HEK293T (cell line): ENCODE results near the gene STAT5A.
"Not testable (repeated sequence)": the region's sequence is repeated elsewhere in the genome, so short reads cannot be mapped to it uniquely, and the experiment has no call there.

Experiments used
- CTCF ChIA-PET: fragments of 350-600 bp; formaldehyde crosslinking; extraction: SDS; loops from one replicate; lab custom pipeline; 2021; ENCODE audit warnings: antibody characterized with exemption, inconsistent platforms; lab: Yijun Ruan, JAX
- POLR2A ChIA-PET: fragments of 350-600 bp; formaldehyde crosslinking; extraction: SDS; loops from one replicate; lab custom pipeline; 2020; ENCODE audit warnings: antibody characterized with exemption, inconsistent platforms; lab: Yijun Ruan, JAX
- DNase-seq: peaks from one replicate; pipeline ENCODE4 v3.0.0; 2012; ENCODE audit warnings: mixed read lengths; ENCODE audit errors: extremely low spot score
- ARNT ChIP-seq: fragments of 450-650 bp; IDR thresholded peaks from 2 replicates; pipeline ENCODE4 v1.6.1; 2017; ENCODE audit warnings: mild to moderate bottlenecking
- BHLHE40 ChIP-seq: fragments of 450-650 bp; IDR thresholded peaks from 2 replicates; pipeline ENCODE4 v1.6.1; 2016; ENCODE audit warnings: mild to moderate bottlenecking, moderate library complexity, borderline replicate concordance
- CTBP1 ChIP-seq: fragments of 450-650 bp; IDR thresholded peaks from 2 replicates; pipeline ENCODE4 v1.6.1; 2016; ENCODE audit warnings: borderline replicate concordance
- ELF4 ChIP-seq: fragments of 450-650 bp; IDR thresholded peaks from 2 replicates; pipeline ENCODE4 v1.6.1; 2017; ENCODE audit warnings: antibody characterized with exemption
- FOXA1 ChIP-seq: fragments of 450-650 bp; IDR thresholded peaks from 2 replicates; pipeline ENCODE4 v1.6.1; 2016; ENCODE audit warnings: mild to moderate bottlenecking
- FOXK2 ChIP-seq: fragments of 450-650 bp; IDR thresholded peaks from 2 replicates; pipeline ENCODE4 v1.6.1; 2016; ENCODE audit warnings: mild to moderate bottlenecking
- FOXM1 ChIP-seq: fragments of 450-650 bp; IDR thresholded peaks from 2 replicates; pipeline ENCODE4 v1.6.1; 2017; ENCODE audit warnings: mild to moderate bottlenecking, borderline replicate concordance
- HDGF ChIP-seq: fragments of 450-650 bp; IDR thresholded peaks from 2 replicates; pipeline ENCODE4 v1.6.1; 2017; ENCODE audit warnings: antibody characterized with exemption, borderline replicate concordance
- LEF1 ChIP-seq: fragments of 450-650 bp; IDR thresholded peaks from 2 replicates; pipeline ENCODE4 v1.6.1; 2017; ENCODE audit warnings: mild to moderate bottlenecking, borderline replicate concordance
- NFRKB ChIP-seq: fragments of 450-650 bp; IDR thresholded peaks from 2 replicates; pipeline ENCODE4 v1.6.1; 2016; ENCODE audit warnings: mild to moderate bottlenecking, moderate library complexity
- PKNOX1 ChIP-seq: fragments of 450-650 bp; IDR thresholded peaks from 2 replicates; pipeline ENCODE4 v1.6.1; 2016
- SP1 ChIP-seq: fragments of 450-650 bp; IDR thresholded peaks from 2 replicates; pipeline ENCODE4 v1.6.1; 2017
- SUZ12 ChIP-seq: fragments of 450-650 bp; IDR thresholded peaks from 2 replicates; pipeline ENCODE4 v1.6.1; 2016; ENCODE audit warnings: mild to moderate bottlenecking
- TARDBP ChIP-seq: fragments of 450-650 bp; IDR thresholded peaks from 2 replicates; pipeline ENCODE4 v1.6.1; 2016
- ZNF384 ChIP-seq: fragments of 450-650 bp; IDR thresholded peaks from 2 replicates; pipeline ENCODE4 v1.6.1; 2016

STAT5A gene

GRCh38 chr17:42359133-42359532, 70.8 kb downstream of the STAT5A start:
- DNase-seq, result no peak
- TF ChIP-seq FOXM1, result no peak
- no peak for TF ChIP-seq ZNF384
- TF ChIP-seq HDGF, result no peak
- no peak for TF ChIP-seq PKNOX1
- no peak for TF ChIP-seq NFRKB
- TF ChIP-seq ARNT, result no peak
- TF ChIP-seq FOXK2, result no peak
- TF ChIP-seq CTBP1, result no peak
- TF ChIP-seq SP1, result no peak
- no peak for TF ChIP-seq ELF4
- no peak for TF ChIP-seq BHLHE40
- TF ChIP-seq SUZ12, result no peak
- no peak for TF ChIP-seq LEF1
- TF ChIP-seq FOXA1, result no peak
- no peak for TF ChIP-seq TARDBP
- ChIA-PET CTCF (interaction anchor here (0.6 kb wide), 1 partner anchor 10 kb away, joined by 3 read pairs; no protein-coding TSS in a partner anchor), POLR2A (interaction anchor here (1.2 kb wide), 2 partner anchors 28 to 30 kb away, joined by 3 to 4 read pairs; partner anchors contain the start of gene STAT3)

GRCh38 chr17:42360388-42360787, 72.1 kb downstream of the STAT5A start:
- POLR2A ChIA-PET, DNase-seq: not testable (repeated sequence)
- CTCF ChIA-PET, result interaction anchor here (0.8 kb wide), 1 partner anchor 9 kb away, joined by 4 read pairs; no protein-coding TSS in a partner anchor
